BJ (cell line): ENCODE data around the gene L3MBTL4. TPM values are rescaled to one million over a fixed set of nuclear protein-coding genes. Genes with fewer than 3 reads are reported as not detected.

Experiments used
- CTCF ChIA-PET: fragments of 350-600 bp; formaldehyde crosslinking; extraction: SDS; loops from one replicate; lab custom pipeline; 2021; ENCODE audit warnings: antibody characterized with exemption, inconsistent platforms; lab: Yijun Ruan, JAX
- POLR2A ChIA-PET: fragments of 300-600 bp; sonication (Branson Sonifier 250); formaldehyde crosslinking; extraction: SDS; loops from one replicate; lab custom pipeline; 2021; ENCODE audit warnings: antibody characterized with exemption; lab: Charles Lee
- DNase-seq: peaks from one replicate; pipeline ENCODE4 v3.0.0-alpha.2; 2011; ENCODE audit warnings: low read depth
- H3K27me3 ChIP-seq: 2 replicates; pipeline ENCODE4 v1.6.0; 2011; ENCODE audit warnings: low read length; ENCODE audit not compliant: control insufficient read depth, insufficient read depth
- H3K36me3 ChIP-seq: 2 replicates; pipeline ENCODE4 v1.5.1; 2011; ENCODE audit warnings: low read length; ENCODE audit not compliant: control insufficient read depth, insufficient read depth
- H3K4me3 ChIP-seq: 2 replicates; pipeline ENCODE4 v1.5.1; 2011; ENCODE audit warnings: low read depth, mild to moderate bottlenecking, control low read depth, low read length
- CTCF ChIP-seq: IDR thresholded peaks from 2 replicates; pipeline ENCODE4 v1.5.1; 2011; ENCODE audit warnings: low read depth, mild to moderate bottlenecking, control low read depth, inconsistent platforms, low read length, moderate library complexity; ENCODE audit not compliant: insufficient read depth
- polyA plus RNA-seq: library from polyadenylated mRNA; depleted of rRNA; stranded (reverse); fragments of >200 nt; gene quantifications from 2 replicates; pipeline ENCODE4 v1.2.3, GENCODE V29; 2011

The L3MBTL4 gene
- polyA plus RNA-seq, 1 experiment, result not detected

DNA sequence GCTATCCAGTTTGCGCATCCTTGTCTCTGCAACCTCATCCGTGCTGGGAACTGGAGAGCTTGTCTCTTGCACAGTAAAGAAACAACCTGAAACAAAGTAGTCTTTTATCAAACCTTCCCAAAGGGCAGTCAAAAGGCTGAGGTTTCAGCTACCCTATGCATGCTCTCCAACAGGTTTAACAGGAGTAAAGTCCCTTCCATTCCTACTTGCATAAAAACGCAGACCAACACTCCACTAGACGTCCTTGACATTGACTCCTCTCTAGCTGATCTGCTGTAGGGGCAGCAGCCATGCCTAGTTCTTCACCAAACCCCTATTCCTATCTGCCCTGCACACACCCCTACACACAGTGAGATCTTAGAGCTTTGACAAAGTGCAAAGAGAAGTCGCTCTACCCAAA is 41.5 kb downstream of the L3MBTL4 start:
- Histone ChIP-seq H3K27me3 (no peaks in the 10 kb centered on the region), H3K4me3 (no peak overlapping the region), H3K36me3 (no peaks in the 10 kb centered on the region)
- ChIA-PET POLR2A (no interaction called here), CTCF (no interaction called here)
- no peak for TF ChIP-seq CTCF
- no peak for DNase-seq

DNA sequence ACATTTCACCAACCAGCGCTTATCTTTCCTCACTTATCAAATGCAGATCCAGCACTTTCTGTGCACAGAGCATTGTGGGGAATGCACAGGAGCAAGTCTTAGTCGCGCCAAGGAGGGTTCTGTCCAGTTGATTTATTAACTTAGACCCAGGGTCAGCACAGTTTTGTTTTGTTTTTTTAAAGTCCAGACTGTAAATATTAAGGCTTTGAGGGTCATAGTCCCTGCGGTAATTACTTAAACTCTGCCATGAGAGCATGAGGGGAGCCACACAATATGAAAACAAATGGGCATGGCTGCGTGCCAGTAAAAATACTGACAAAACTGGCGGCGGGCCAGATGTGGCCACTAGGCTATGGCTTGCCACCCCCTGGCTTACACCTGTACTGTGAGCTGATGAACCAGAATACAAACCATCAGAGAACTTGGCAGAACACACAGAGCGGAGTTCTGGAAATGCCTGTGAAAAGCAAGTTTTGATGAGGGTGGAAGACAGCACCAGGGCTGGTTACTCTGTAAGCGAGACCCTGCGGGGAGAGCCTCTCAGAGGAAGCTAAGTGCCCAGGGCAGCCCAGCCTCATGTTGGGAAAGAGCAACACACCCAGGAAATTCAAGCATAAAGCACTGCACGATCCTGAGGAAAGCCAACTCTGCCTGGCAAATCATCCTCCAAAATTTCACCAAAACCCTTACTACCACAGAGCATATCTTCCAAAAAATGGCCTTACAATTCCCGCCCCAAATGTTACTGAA is 43.6 kb downstream of the L3MBTL4 start:
- DNase-seq, result no peak
- ChIA-PET CTCF (no interaction called here), POLR2A (no interaction called here)
- Histone ChIP-seq H3K36me3 (no peaks in the 10 kb centered on the region), H3K27me3 (no peaks in the 10 kb centered on the region), H3K4me3 (no peak overlapping the region)
- no peak for TF ChIP-seq CTCF

DNA sequence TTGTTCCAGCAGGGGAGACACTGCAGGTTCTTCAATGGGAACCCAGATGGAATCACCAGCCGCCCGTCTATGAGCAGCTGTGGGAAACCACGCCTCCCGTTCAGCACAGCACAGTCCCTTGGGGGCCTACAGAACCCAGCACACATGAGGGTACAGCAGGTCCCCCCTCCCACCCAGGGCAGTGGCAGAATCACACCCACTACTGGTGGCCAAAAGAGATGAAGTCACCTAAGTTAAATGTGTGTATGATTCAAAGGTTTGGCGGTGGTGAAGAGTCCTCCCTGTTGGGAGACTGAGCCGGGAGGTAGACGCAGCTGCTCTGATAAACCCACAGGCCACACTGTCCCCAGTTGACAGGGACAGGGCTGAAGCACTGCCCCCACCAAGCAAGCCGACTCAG is 44.3 kb downstream of the L3MBTL4 start:
- ChIA-PET POLR2A (no interaction called here), CTCF (no interaction called here)
- H3K36me3 ChIP-seq, result no peaks in the 10 kb centered on the region
- H3K27me3 ChIP-seq, result no peaks in the 10 kb centered on the region
- TF ChIP-seq CTCF, result no peak
- DNase-seq, result no peak
- no peak overlapping the region for H3K4me3 ChIP-seq

GRCh38 chr18:6368017-6368416 is 46.7 kb downstream of the L3MBTL4 start:
- POLR2A ChIA-PET, result no interaction called here
- Histone ChIP-seq H3K4me3 (no peak overlapping the region), H3K36me3 (no peaks in the 10 kb centered on the region), H3K27me3 (no peaks in the 10 kb centered on the region)
- no peak for DNase-seq
- CTCF ChIA-PET, result no interaction called here
- TF ChIP-seq CTCF, result no peak

DNA sequence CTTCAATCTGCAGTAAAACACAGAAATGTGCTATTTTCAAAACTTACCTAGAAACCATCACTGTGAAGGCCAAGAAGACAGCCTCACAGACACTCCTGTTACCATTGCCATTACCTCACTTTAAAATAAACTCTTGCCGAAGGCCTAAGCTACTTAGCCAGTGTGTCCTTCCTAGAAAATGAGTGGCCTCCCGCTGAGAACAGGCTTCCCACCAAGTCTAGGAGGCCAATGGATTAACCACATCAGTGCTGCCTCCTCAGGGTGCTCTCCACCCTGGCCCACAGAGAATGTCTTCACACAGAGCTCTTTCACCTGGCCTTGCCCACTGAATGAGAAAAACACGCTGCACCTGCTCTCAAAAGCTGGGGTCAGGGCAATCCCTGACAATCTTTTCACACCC is 47.5 kb downstream of the L3MBTL4 start:
- no peak for DNase-seq
- TF ChIP-seq CTCF, result no peak
- H3K4me3 ChIP-seq, result no peak overlapping the region
- H3K27me3 ChIP-seq, result no peaks in the 10 kb centered on the region
- ChIA-PET POLR2A (interaction anchor here (0.6 kb wide), 1 partner anchor 120 kb away, joined by 3 read pairs; no protein-coding TSS in a partner anchor), CTCF (no interaction called here)
- no peaks in the 10 kb centered on the region for H3K36me3 ChIP-seq
